ENCODE results near the gene ATG7.

The ATG7 gene

DNA sequence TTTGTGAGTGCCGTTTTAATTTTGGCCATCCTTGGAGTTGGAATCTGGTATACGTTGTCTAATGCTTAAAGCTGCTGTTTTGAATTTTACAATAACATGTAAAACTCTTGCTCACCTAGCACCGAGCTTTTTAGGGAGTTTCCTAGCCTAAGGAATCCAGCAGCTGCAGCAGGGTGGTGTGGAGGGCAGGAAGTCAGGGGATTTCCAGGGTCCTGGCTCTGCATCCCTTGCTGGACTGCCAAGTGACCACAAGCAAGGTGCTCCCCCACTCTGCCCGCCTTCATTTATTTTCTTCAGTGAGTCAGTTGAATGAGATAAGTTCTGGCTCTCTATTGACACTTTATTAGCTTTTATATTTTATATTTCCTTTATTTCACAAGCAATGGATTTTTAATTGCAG lies 113.7 kb downstream of the ATG7 start:
- ChIA-PET CTCF (interaction anchor here (0.6 kb wide), 1 partner anchor 9 kb away, joined by 3 read pairs; no protein-coding TSS in a partner anchor), POLR2A (no interaction called here)
- peaks cover 0 to 3% of the 10 kb centered on the region in 2 experiments; a peak in 1 of 3 replicates for H3K36me3 ChIP-seq (ENCODE audit: control insufficient read depth in 2 of 2, insufficient read depth in 1 of 2, low read length in 2 of 2)
- peaks cover 15% of the 10 kb centered on the region; the same call in 1 of the 2 replicates for H3K4me1 ChIP-seq (ENCODE audit: control insufficient read depth, insufficient read depth, low read length)
- no peak overlapping the region for H3K4me3 ChIP-seq (ENCODE audit: low read depth, low read length)
- H3K9me3 ChIP-seq (ENCODE audit: control insufficient read depth, insufficient read depth, low read depth, low read length) = no peaks in the 10 kb centered on the region
- no peak overlapping the region for H3K27ac ChIP-seq (ENCODE audit: extremely low read depth, low read depth, low read length)
- no peak for TF ChIP-seq ZNF239 (tag by site-specific recombination; IDR thresholded peaks at IDR 0.05)
- no peak for TF ChIP-seq ZNF624 (tag by site-specific recombination; IDR thresholded peaks at IDR 0.05)
- TF ChIP-seq SCRT2 (tag by site-specific recombination; IDR thresholded peaks at IDR 0.05) = no peak
- no peak for TF ChIP-seq ZNF394 (tag by site-specific recombination; IDR thresholded peaks at IDR 0.05; ENCODE audit: borderline replicate concordance)
- no peak for TF ChIP-seq MEIS1 (CRISPR knock-in tag; IDR thresholded peaks at IDR 0.05; ENCODE audit: borderline replicate concordance)
- TF ChIP-seq AEBP2 (tag by site-specific recombination; IDR thresholded peaks at IDR 0.05; ENCODE audit: borderline replicate concordance) = no peak
- TF ChIP-seq ZNF521 (tag by site-specific recombination; IDR thresholded peaks at IDR 0.05) = no peak
- TF ChIP-seq ZNF266 (tag by site-specific recombination; IDR thresholded peaks at IDR 0.05; ENCODE audit: low read depth) = no peak
- TF ChIP-seq SP7 (tag by site-specific recombination; IDR thresholded peaks at IDR 0.05) = no peak
- TF ChIP-seq ZNF571 (tag by site-specific recombination; IDR thresholded peaks at IDR 0.05) = no peak
- TF ChIP-seq ZFP41 (tag by site-specific recombination; IDR thresholded peaks at IDR 0.05; ENCODE audit: borderline replicate concordance) = no peak

DNA sequence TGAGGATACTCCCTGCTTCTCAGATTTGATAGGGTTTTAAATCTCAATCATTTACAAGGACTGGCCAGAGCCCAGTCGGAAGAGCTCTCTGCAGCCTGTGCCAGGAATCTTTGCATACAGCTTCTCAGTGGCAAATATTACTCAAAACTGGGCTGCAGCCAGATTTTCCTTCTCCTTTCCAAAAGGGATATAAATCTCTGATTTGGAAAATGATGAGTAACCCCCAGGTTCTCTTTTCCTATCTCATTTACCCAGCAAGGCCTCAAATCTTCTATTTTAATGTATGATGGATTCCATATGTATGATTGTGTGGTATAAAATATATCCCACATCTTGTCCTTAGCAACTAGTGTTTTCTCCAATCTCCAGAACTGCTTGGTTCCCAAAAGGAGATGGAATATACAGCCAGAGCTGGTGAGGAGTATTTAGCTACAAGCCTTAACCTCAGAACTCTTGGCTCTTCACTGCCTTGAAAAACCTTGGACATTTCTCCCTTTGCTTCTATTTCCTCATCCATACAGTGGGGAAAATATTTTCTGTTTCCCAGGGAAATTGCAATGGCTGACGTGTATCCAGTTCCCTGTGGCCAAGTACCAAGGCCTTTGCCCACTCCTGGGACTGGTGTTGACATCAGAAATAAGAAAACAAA lies 114.4 kb downstream of the ATG7 start:
- POLR2A ChIA-PET = no interaction called here
- CTCF ChIA-PET = interaction anchor here (0.6 kb wide), 1 partner anchor 222 kb away, joined by 3 read pairs; no protein-coding TSS in a partner anchor

More for the DNA sequence above, 114.4 kb downstream of the ATG7 start:
- Histone ChIP-seq H3K27ac (ENCODE audit: extremely low read depth, low read depth, low read length) (no peak overlapping the region), H3K4me1 (ENCODE audit: control insufficient read depth, insufficient read depth, low read length) (peaks cover 11% of the 10 kb centered on the region; the same call in 1 of the 2 replicates), H3K4me3 (ENCODE audit: low read depth, low read length) (no peak overlapping the region), H3K36me3 (ENCODE audit: control insufficient read depth in 2 of 2, insufficient read depth in 1 of 2, low read length in 2 of 2) (peaks cover 0 to 3% of the 10 kb centered on the region in 2 experiments; a peak in 1 of 3 replicates), H3K9me3 (ENCODE audit: control insufficient read depth, insufficient read depth, low read depth, low read length) (no peaks in the 10 kb centered on the region)
- TF ChIP-seq ZNF391 (tag by site-specific recombination; IDR thresholded peaks at IDR 0.05; ENCODE audit: borderline replicate concordance, low read depth) (no peak), ZNF239 (tag by site-specific recombination; IDR thresholded peaks at IDR 0.05) (no peak), ZNF133 (tag by site-specific recombination; IDR thresholded peaks at IDR 0.05) (no peak), ZNF837 (tag by site-specific recombination; IDR thresholded peaks at IDR 0.05) (no peak), KLF9 (tag by site-specific recombination; IDR thresholded peaks at IDR 0.05; ENCODE audit: low read depth) (no peak), ZNF302 (tag by site-specific recombination; IDR thresholded peaks at IDR 0.05; ENCODE audit: low read depth) (no peak), HOXC10 (CRISPR knock-in tag; IDR thresholded peaks at IDR 0.05) (no peak), OSR2 (tag by site-specific recombination; IDR thresholded peaks at IDR 0.05) (no peak), ZFP37 (tag by site-specific recombination; IDR thresholded peaks at IDR 0.05) (no peak)
- TF ChIP-seq, protein P1, sequence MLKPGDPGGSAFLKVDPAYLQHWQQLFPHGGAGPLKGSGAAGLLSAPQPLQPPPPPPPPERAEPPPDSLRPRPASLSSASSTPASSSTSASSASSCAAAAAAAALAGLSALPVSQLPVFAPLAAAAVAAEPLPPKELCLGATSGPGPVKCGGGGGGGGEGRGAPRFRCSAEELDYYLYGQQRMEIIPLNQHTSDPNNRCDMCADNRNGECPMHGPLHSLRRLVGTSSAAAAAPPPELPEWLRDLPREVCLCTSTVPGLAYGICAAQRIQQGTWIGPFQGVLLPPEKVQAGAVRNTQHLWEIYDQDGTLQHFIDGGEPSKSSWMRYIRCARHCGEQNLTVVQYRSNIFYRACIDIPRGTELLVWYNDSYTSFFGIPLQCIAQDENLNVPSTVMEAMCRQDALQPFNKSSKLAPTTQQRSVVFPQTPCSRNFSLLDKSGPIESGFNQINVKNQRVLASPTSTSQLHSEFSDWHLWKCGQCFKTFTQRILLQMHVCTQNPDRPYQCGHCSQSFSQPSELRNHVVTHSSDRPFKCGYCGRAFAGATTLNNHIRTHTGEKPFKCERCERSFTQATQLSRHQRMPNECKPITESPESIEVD (tag by site-specific recombination; IDR thresholded peaks at IDR 0.05) = no peak
- TF ChIP-seq, protein P2, sequence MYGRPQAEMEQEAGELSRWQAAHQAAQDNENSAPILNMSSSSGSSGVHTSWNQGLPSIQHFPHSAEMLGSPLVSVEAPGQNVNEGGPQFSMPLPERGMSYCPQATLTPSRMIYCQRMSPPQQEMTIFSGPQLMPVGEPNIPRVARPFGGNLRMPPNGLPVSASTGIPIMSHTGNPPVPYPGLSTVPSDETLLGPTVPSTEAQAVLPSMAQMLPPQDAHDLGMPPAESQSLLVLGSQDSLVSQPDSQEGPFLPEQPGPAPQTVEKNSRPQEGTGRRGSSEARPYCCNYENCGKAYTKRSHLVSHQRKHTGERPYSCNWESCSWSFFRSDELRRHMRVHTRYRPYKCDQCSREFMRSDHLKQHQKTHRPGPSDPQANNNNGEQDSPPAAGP (tag by site-specific recombination; IDR thresholded peaks at IDR 0.05) = no peak
